Stimulated activated memory B cell treated with anti-CD40 and anti-IgM and Interleukin-4, amounts not matched to agents 10 μg/mL and 1 μg/mL and 100 μg/mL, for 72 hours (primary cell): ENCODE data around the gene SPOUT1.
"Not testable (repeated sequence)": the region's sequence is repeated elsewhere in the genome, so short reads cannot be mapped to it uniquely, and the experiment has no call there.

Source experiments
- ATAC-seq: fragments of 150-1000 bp; cut with Tn5 transposase; 2 replicates; pipeline ENCODE4 v1.10.0; 2021
- H3K27ac Mint-ChIP-seq: one replicate; pipeline ENCODE4 v1.8.0; 2022; ENCODE audit warnings: mild to moderate bottlenecking, mixed read lengths
- H3K27me3 Mint-ChIP-seq: one replicate; pipeline ENCODE4 v1.8.0; 2022; ENCODE audit warnings: mixed read lengths
- H3K36me3 Mint-ChIP-seq: one replicate; pipeline ENCODE4 v1.8.0; 2022; ENCODE audit warnings: mixed read lengths
- H3K4me1 Mint-ChIP-seq: one replicate; pipeline ENCODE4 v1.8.0; 2022; ENCODE audit warnings: mixed read lengths
- H3K4me3 Mint-ChIP-seq: one replicate; pipeline ENCODE4 v1.8.0; 2022; ENCODE audit warnings: mild to moderate bottlenecking, moderate library complexity, mixed read lengths
- H3K9me3 Mint-ChIP-seq: one replicate; pipeline ENCODE4 v1.8.0; 2022; ENCODE audit warnings: mixed read lengths

Gene SPOUT1, protein sequence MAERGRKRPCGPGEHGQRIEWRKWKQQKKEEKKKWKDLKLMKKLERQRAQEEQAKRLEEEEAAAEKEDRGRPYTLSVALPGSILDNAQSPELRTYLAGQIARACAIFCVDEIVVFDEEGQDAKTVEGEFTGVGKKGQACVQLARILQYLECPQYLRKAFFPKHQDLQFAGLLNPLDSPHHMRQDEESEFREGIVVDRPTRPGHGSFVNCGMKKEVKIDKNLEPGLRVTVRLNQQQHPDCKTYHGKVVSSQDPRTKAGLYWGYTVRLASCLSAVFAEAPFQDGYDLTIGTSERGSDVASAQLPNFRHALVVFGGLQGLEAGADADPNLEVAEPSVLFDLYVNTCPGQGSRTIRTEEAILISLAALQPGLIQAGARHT

DNA sequence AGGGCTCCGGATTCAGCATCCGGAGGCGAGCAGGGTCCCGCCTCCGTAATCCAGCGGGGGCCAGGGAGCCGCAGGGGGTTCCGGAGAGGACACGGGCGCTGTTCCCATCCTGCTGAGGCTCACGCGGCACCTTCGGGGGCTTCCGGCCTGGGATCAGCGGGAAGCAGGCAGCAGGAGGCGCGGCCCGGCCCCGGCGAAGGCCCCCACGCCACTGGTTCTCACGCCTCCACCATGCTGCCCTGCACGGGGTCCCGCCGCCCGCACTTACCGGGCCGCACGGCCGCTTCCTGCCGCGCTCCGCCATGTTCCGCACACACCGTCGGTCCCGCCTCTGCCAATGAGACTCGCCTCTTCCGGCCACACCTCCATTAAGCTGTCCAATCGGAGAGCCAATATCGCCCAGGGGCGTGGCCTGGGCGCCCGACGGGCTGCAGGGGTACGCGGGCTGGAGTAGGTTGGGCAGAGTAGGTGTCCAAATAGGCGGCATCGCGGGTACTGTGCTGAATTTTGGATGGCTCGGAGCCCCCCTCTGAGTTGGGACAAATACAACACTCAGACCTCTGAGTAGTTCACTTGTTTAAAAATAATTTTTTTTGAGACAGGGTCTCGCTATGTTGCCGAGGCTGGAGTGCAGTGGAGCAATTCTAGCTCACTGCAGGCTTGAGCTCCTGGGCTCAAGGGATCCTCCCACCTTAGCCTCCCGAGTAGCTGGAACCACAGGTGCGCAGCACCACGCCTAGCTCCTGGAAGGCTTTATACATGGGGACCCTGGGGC, at the start of gene SPOUT1:
Gene SPOUT1, minus strand, starts transcription at position 318 of the 775 bp plus-strand sequence. Its CDS starts 14 bp downstream, at position 304.
- Mint-ChIP-seq H3K36me3 (peaks cover 47% of the 10 kb centered on the region), H3K4me3 (peak within 1 kb of the TSS; percentile 77), H3K9me3 (no peaks in the 10 kb centered on the region)

DNA sequence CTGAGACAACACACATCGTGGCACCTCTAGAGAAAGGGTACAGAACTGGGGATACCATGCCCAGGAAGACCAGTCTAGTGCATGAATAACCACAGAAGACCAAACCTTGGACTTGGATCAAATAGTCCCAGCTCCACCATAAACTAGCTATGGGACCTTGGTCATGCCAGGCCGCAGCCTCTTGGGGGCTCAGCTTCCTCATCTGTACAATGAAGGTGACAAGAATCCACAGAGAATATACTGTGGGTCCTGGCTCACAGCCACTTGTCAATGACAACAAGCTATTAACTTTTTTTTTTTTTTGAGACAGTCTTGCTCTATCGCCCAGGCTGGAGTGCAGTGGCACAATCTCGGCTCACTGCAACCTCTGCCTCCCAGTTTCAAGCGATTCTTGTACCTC, 48.3 kb upstream of the SPOUT1 start:
- ATAC-seq, result no peak
- Mint-ChIP-seq H3K27me3 (no peaks in the 10 kb centered on the region), H3K36me3 (no peaks in the 10 kb centered on the region), H3K9me3 (no peaks in the 10 kb centered on the region), H3K4me3 (no peak overlapping the region), H3K4me1 (peaks cover 26% of the 10 kb centered on the region), H3K27ac (peak overlapping the region; percentile 27)

More for the DNA sequence above, at the start of gene SPOUT1:
- peaks cover 22% of the 10 kb centered on the region for H3K4me1 Mint-ChIP-seq
- H3K27me3 Mint-ChIP-seq, result no peaks in the 10 kb centered on the region
- ATAC-seq, result peak; percentile 100
- peak within 1 kb of the TSS; percentile 90 for H3K27ac Mint-ChIP-seq

- not testable (repeated sequence) for H3K9me3 Mint-ChIP-seq, H3K4me1 Mint-ChIP-seq, ATAC-seq, H3K27me3 Mint-ChIP-seq, H3K4me3 Mint-ChIP-seq, H3K27ac Mint-ChIP-seq
- peaks cover 22% of the 10 kb centered on the region for H3K36me3 Mint-ChIP-seq
Observed at GRCh38 chr9:128870941-128871265, 41.3 kb upstream of the SPOUT1 start.

DNA sequence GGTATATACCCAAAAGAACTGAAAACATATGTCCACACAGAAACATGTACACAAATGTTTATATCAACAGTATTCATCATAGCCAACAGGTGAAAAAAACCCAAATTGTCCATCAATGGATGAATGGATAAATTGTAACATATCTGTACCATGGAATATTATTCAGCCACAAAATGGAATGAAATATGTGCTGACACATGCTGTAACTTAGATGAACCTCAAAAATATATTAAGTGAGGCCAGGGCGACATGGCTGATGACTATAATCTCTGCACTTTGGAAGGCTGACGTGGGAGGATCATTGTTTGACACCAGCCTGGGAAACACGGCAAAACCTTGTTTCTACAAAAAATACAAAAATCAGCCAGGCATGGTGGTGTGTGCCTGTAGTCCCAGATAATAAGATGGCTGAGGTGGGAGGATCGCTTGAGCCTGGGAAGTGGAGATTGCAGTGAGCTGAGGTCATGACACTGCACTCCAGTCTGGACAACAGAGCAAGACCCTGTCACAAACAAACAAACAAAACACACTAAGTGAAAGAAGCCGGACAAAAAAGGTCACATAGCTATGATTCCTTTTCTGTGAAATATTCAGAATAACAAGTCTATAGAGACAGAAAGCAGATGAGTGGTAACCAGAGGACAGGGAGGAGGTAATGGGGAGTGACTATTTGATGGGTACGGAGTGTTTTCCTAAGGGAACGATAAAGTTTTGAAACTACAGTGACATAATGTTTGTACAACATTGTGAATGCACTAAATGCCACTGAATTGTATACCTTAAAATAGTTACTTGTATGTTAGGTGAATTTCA, 40.7 kb upstream of the SPOUT1 start:
- no peak overlapping the region for H3K4me3 Mint-ChIP-seq
- H3K9me3 Mint-ChIP-seq, result no peaks in the 10 kb centered on the region
- H3K27ac Mint-ChIP-seq, result no peak overlapping the region
- H3K27me3 Mint-ChIP-seq, result no peaks in the 10 kb centered on the region
- ATAC-seq, result no peak
- peaks cover 22% of the 10 kb centered on the region for H3K36me3 Mint-ChIP-seq
- H3K4me1 Mint-ChIP-seq, result no peaks in the 10 kb centered on the region

DNA sequence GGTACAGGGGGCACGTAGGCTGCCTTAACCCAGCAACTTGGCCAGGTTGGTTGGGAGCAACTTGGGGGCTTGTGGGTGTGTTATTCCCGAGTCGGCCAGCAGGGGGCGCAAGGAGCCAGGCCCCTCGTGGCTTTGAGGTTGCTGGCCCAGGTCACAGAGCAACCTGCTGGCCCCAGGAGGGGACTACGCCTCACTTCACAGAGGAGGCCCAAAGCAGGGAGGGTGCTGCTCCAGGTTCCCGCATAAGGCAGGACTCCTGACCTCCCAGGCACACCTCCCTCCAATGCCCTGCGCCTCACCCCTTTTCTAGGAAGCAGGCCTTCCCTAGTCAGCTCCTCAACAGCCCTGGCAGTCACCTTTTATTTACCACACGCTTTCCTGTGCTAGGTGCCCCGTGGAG, 34.1 kb upstream of the SPOUT1 start:
- no peaks in the 10 kb centered on the region for H3K9me3 Mint-ChIP-seq
- H3K27ac Mint-ChIP-seq, result no peak overlapping the region
- peaks cover 6% of the 10 kb centered on the region for H3K4me1 Mint-ChIP-seq
- no peaks in the 10 kb centered on the region for H3K36me3 Mint-ChIP-seq
- H3K27me3 Mint-ChIP-seq, result no peaks in the 10 kb centered on the region
- ATAC-seq, result peak; percentile 91
- H3K4me3 Mint-ChIP-seq, result no peak overlapping the region

DNA sequence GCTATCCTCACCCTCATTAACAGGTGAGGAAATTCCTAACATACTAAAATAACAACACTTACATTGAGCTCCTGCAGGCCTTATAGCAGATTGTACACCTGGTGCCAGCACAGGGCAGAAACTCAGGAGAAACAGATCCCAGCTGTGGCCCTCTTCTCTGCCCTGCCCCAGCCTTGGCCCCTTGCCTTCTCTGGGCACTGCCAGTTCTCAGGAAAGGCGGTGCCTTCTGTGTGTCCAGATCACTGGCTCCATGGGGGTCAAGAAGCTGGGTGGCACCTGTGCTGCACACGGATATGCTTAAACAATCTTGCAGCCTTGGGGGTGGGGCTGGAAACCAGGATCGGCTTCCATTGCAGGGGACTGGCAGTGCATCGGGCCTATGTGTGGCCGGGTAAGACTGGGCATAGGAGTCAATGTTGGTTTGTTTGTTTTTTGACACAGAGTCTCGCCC, 32.8 kb upstream of the SPOUT1 start:
- ATAC-seq, result no peak
- Mint-ChIP-seq H3K27me3 (no peaks in the 10 kb centered on the region), H3K9me3 (no peaks in the 10 kb centered on the region), H3K36me3 (no peaks in the 10 kb centered on the region), H3K4me1 (peaks cover 6% of the 10 kb centered on the region), H3K4me3 (no peak overlapping the region), H3K27ac (no peak overlapping the region)

DNA sequence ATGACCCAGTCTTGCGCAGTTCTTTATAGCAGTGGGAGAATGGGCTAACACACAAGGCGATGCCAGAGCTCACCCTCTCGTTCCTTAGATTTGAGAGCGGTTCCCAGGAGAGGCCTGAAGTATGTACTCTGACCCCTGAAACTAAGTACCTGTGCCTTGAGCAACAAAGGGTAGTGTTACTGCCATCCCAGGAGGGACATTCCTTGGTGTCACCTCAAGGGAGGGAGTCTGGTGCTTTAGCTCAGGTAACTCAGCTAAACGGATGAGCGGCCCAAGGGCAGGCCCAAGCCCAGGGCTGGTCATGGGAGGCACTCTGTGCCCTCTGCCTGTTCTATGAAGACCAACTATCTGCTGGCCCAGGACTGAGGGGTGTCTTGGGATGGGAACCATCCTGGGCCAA, 31.9 kb upstream of the SPOUT1 start:
- no peak for ATAC-seq
- no peaks in the 10 kb centered on the region for H3K36me3 Mint-ChIP-seq
- no peaks in the 10 kb centered on the region for H3K9me3 Mint-ChIP-seq
- H3K27me3 Mint-ChIP-seq, result no peaks in the 10 kb centered on the region
- no peak overlapping the region for H3K4me3 Mint-ChIP-seq
- peaks cover 6% of the 10 kb centered on the region for H3K4me1 Mint-ChIP-seq
- H3K27ac Mint-ChIP-seq, result no peak overlapping the region

GRCh38 chr9:128860937-128861336, 31.3 kb upstream of the SPOUT1 start:
- Mint-ChIP-seq H3K4me1 (peaks cover 6% of the 10 kb centered on the region), H3K27me3 (no peaks in the 10 kb centered on the region)

DNA sequence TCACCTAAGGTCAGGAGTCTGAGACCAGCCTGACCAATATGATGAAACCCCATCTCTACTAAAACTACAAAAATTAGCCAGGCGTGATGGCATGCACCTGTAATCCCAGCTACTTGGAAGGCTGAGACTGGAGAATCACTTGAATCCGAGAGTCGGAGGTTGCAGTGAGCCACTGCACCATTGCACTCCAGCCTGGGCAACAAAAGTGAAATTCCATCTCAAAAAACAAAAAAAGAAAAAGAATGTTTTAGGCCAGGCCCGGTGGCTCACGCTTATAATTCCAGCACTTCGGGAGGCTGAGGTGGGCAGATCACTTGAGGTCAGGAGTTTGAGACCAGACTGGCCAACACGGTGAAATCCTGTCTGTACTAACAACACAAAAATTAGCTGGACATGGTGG, 28.9 kb upstream of the SPOUT1 start:
- H3K27me3 Mint-ChIP-seq, H3K36me3 Mint-ChIP-seq, ATAC-seq, H3K9me3 Mint-ChIP-seq, H3K4me3 Mint-ChIP-seq, H3K27ac Mint-ChIP-seq, H3K4me1 Mint-ChIP-seq: not testable (repeated sequence)

More at GRCh38 chr9:128860937-128861336, 31.3 kb upstream of the SPOUT1 start:
- ATAC-seq, result no peak
- H3K27ac Mint-ChIP-seq, result no peak overlapping the region
- no peaks in the 10 kb centered on the region for H3K36me3 Mint-ChIP-seq
- H3K9me3 Mint-ChIP-seq, result no peaks in the 10 kb centered on the region
- H3K4me3 Mint-ChIP-seq, result no peak overlapping the region

GRCh38 chr9:128854454-128854853, 24.9 kb upstream of the SPOUT1 start:
- ATAC-seq, H3K4me1 Mint-ChIP-seq, H3K27ac Mint-ChIP-seq, H3K4me3 Mint-ChIP-seq, H3K27me3 Mint-ChIP-seq: not testable (repeated sequence)
- Mint-ChIP-seq H3K36me3 (peaks cover 16% of the 10 kb centered on the region), H3K9me3 (peaks cover 12% of the 10 kb centered on the region)

- not testable (repeated sequence) for H3K4me1 Mint-ChIP-seq, H3K4me3 Mint-ChIP-seq, H3K27ac Mint-ChIP-seq, ATAC-seq, H3K27me3 Mint-ChIP-seq
- Mint-ChIP-seq H3K36me3 (peaks cover 25% of the 10 kb centered on the region), H3K9me3 (peaks cover 12% of the 10 kb centered on the region)
Observed at GRCh38 chr9:128852646-128853045, 23.1 kb upstream of the SPOUT1 start.

DNA sequence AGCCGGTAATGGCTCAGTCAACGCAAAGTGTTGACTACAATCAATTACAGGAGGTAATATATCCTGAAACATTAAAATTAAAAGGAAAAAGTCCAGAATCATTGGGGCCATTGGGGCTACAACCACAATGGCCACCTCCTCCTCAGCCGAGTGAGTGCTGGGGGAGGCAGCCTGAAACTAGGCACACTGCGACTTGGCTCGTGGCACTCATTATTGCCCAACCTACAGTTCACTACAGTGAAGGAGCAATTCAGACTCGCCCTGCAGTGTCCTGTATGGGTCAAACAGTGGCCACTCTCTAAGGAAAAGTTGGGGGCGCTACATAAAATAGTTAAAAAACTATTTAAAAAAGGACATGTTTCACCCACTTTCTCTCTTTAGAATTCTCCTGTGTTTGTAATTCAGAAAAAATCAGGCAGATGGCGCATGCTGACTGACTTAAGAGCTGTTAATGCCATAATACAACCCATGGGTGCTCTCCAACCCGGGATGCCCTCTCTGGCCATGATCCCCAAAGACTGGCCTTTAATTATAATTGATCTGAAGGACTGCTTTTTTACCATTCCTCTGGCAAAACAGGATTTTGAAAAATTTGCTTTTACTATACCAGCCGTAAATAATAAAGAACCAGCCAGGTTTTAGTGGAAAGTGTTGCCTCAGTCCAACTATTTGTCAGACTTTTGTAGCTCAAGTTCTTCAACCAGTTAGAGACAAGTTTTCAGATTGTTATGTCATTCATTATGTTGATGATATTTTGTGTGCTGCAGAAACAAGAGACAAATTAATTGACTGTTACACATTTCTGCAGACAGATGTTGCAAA, 22.4 kb upstream of the SPOUT1 start:
- H3K27me3 Mint-ChIP-seq, H3K27ac Mint-ChIP-seq, ATAC-seq, H3K4me3 Mint-ChIP-seq, H3K4me1 Mint-ChIP-seq: not testable (repeated sequence)
- peaks cover 30% of the 10 kb centered on the region for H3K36me3 Mint-ChIP-seq
- H3K9me3 Mint-ChIP-seq, result peaks cover 12% of the 10 kb centered on the region

- H3K4me3 Mint-ChIP-seq, ATAC-seq, H3K4me1 Mint-ChIP-seq: not testable (repeated sequence)
Observed at GRCh38 chr9:128851024-128851423, 21.4 kb upstream of the SPOUT1 start.

GRCh38 chr9:128847803-128848202, 18.2 kb upstream of the SPOUT1 start:
- H3K27ac Mint-ChIP-seq, result no peak overlapping the region
- peaks cover 30% of the 10 kb centered on the region for H3K36me3 Mint-ChIP-seq
- H3K27me3 Mint-ChIP-seq, result no peaks in the 10 kb centered on the region
- no peak for ATAC-seq
- no peak overlapping the region for H3K4me3 Mint-ChIP-seq
- peaks cover 12% of the 10 kb centered on the region for H3K9me3 Mint-ChIP-seq
- no peaks in the 10 kb centered on the region for H3K4me1 Mint-ChIP-seq

More at GRCh38 chr9:128851024-128851423, 21.4 kb upstream of the SPOUT1 start:
- H3K27ac Mint-ChIP-seq, H3K27me3 Mint-ChIP-seq: not testable (repeated sequence)
- Mint-ChIP-seq H3K9me3 (peaks cover 12% of the 10 kb centered on the region), H3K36me3 (peaks cover 30% of the 10 kb centered on the region)
